GM21825 (cell line): Measurements from ENCODE around the gene FRS2.
A peak's percentile ranks its signal among the peaks of the same experiment; 100 is the strongest.
"Not testable (repeated sequence)": the region's sequence is repeated elsewhere in the genome, so short reads cannot be mapped to it uniquely, and the experiment has no call there.

ENCODE experiments used
- ATAC-seq: cut with Tn5 transposase; IDR thresholded peaks from one replicate; pipeline ENCODE4 v1.9.1; 2021; ENCODE audit warnings: mild to moderate bottlenecking, moderate library complexity; ENCODE audit not compliant: unreplicated experiment

The FRS2 gene

GRCh38 chr12:69570545-69571399 is 100.6 kb downstream of the FRS2 start:
- peak; percentile 70 for ATAC-seq

- no peak for ATAC-seq
Measured at GRCh38 chr12:69575346-69575745, 105.2 kb downstream of the FRS2 start.

- ATAC-seq: no peak
Measured at GRCh38 chr12:69578283-69578682, 108.1 kb downstream of the FRS2 start.

GRCh38 chr12:69579029-69579428 is 108.8 kb downstream of the FRS2 start:
- ATAC-seq: no peak

- ATAC-seq: no peak
Measured at GRCh38 chr12:69580074-69580473, 109.9 kb downstream of the FRS2 start.

- no peak for ATAC-seq
Measured at GRCh38 chr12:69583203-69583602, 113.0 kb downstream of the FRS2 start.

GRCh38 chr12:69585189-69586062 is 115.2 kb downstream of the FRS2 start, which contains the start of gene CCT2:
CCT2 (plus strand) TSS chr12:69585459; CDS start chr12:69585522, 63 bp downstream.
- peak; percentile 97 for ATAC-seq

GRCh38 chr12:69588527-69588926 is 118.3 kb downstream of the FRS2 start:
- ATAC-seq: no peak

- ATAC-seq: no peak
Measured at GRCh38 chr12:69589082-69589481, 118.9 kb downstream of the FRS2 start.

GRCh38 chr12:69595689-69596088 is 125.5 kb downstream of the FRS2 start:
- ATAC-seq: no peak

GRCh38 chr12:69598174-69598753 is 128.1 kb downstream of the FRS2 start:
- no peak for ATAC-seq

GRCh38 chr12:69600804-69601203 is 130.6 kb downstream of the FRS2 start:
- ATAC-seq: no peak

- ATAC-seq: no peak
Measured at GRCh38 chr12:69601962-69602685, 131.9 kb downstream of the FRS2 start.

GRCh38 chr12:69602954-69603353 is 132.8 kb downstream of the FRS2 start:
- no peak for ATAC-seq

GRCh38 chr12:69603556-69603955 is 133.4 kb downstream of the FRS2 start:
- not testable (repeated sequence) for ATAC-seq

GRCh38 chr12:69604275-69604674 is 134.1 kb downstream of the FRS2 start:
- not testable (repeated sequence) for ATAC-seq

GRCh38 chr12:69608114-69608513 is 137.9 kb downstream of the FRS2 start:
- no peak for ATAC-seq

GRCh38 chr12:69610126-69610525 is 139.9 kb downstream of the FRS2 start:
- no peak for ATAC-seq

- ATAC-seq: no peak
Measured at GRCh38 chr12:69610729-69611128, 140.5 kb downstream of the FRS2 start, which contains the start of gene LRRC10. LRRC10 (minus strand) TSS chr12:69610907; CDS start chr12:69610838, 69 bp downstream.

- no peak for ATAC-seq
Measured at GRCh38 chr12:69613351-69613750, 143.2 kb downstream of the FRS2 start.

- no peak for ATAC-seq
Measured at GRCh38 chr12:69616025-69616424, 145.8 kb downstream of the FRS2 start.
